GM19397 (cell line): ENCODE data around the gene PCK2.
"Not testable (repeated sequence)": the region's sequence is repeated elsewhere in the genome, so short reads cannot be mapped to it uniquely, and the experiment has no call there.

Experiments used
- ATAC-seq: cut with Tn5 transposase; IDR thresholded peaks from one replicate; pipeline ENCODE4 v1.9.1; 2021; ENCODE audit warnings: mild to moderate bottlenecking, moderate library complexity; ENCODE audit not compliant: unreplicated experiment

The PCK2 gene

DNA sequence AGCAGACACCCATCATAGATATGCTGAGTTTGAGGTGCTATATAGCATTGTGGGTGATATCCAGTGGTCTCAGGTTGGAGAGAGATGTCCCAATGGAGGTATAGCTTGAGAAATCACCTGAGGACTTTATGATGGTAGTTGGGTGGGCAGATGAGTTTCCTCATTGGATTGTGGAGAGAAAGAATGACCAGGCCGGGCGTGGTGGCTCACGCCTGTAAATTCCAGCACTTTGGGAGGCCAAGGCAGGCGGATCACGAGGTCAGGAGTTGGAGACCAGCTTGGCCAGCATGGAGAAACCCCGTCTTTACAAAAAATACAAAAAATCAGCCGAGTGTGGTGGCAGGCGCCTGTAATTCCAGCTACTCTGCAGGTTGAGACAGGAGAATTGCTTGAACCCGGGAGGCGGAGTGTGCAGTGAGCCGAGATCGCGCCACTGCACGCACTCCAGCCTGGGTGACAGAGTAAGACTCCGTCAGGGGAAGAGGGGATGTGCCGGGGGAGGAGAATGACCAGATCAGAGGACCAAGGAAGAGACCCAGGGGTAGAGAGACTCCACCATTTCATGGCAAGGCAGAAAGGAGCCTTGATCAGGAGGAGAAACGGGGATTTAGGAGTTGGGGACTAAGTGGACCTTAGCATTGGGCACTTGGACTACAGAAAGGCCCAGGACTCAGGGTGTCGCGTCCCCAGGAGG is 757 bp upstream of the PCK2 start:
- ATAC-seq = no peak

DNA sequence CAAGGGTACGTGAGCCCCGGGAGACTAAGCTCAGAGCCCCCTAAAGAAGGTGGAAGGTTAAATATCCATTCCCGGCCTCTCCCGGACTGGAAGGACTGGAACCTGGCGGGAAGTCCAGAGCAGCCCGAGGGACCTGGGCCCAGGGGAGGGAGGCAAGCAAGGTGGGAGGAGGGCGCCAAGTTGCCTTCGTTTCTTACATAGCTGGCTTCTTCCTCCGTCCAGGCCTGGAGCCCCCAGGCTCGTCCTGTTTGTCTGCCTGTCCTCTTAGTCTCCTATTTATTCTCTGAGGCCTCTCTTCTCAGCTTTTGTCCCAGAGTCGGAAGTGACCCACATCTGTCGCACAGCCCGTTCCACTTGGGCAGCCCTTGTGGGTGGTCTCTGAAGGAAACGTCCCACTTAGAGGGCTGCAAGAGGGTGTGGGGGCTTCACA is 745 bp downstream of the PCK2 start:
- ATAC-seq = no peak

DNA sequence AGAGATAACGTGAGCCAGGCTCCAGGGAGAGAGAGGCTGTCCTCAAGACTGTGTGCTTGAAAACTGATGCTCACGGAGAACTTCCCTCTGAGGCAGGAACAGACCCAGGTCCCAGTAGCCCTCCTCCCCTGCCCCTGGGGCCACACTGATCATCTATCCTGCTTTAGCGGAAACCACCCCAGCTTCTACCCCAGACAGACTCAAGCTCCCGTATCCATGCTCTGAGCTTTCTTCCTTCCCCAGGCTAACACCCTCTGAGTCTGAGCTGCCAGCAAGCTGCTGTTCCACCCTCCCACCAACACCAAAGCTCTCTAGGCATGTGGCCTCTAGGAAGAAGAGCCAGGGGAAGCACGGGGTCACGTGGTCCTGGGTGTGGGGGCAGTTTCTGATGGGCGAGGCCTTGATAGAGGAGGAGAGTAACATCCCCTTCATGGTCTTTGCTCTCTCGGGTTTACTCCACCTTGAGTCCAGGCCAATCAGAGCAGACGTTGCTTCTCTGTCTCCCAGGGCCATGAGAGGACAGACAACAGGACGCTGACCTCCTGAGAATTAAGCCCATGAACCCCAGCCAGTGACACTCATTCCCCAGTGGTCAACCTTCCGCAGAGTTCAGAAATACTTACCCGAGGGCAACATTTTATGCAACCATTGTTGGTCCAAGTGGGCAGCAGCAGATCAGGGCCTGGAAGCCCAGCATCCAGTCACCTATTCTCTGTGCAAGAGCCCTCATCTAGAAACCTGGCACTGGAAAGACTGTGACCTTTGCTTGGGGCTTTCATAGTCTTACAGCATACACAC is 1.4 kb downstream of the PCK2 start:
- peak; percentile 58 for ATAC-seq

DNA sequence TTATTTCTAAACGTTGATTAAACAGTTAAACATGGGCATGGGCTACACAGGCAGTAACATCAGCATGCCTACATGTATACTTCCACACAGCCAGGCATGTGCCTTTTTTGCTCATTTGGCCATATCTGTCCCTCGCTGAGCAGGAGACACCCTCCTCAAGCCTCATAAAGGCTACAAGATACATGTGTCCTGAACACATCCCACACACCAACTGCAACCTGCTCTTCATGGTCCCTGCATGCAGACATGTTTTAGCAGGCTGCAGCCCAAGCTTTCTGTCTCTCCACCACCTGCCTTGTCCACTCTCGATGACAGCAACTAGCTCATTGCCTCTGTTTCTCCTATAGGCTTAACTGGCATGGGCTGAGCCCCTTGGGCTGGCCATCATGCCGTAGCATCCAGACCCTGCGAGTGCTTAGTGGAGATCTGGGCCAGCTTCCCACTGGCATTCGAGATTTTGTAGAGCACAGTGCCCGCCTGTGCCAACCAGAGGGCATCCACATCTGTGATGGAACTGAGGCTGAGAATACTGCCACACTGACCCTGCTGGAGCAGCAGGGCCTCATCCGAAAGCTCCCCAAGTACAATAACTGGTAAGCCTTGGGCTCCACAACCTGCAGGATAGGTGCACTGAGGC is 2.6 kb downstream of the PCK2 start:
- no peak for ATAC-seq

DNA sequence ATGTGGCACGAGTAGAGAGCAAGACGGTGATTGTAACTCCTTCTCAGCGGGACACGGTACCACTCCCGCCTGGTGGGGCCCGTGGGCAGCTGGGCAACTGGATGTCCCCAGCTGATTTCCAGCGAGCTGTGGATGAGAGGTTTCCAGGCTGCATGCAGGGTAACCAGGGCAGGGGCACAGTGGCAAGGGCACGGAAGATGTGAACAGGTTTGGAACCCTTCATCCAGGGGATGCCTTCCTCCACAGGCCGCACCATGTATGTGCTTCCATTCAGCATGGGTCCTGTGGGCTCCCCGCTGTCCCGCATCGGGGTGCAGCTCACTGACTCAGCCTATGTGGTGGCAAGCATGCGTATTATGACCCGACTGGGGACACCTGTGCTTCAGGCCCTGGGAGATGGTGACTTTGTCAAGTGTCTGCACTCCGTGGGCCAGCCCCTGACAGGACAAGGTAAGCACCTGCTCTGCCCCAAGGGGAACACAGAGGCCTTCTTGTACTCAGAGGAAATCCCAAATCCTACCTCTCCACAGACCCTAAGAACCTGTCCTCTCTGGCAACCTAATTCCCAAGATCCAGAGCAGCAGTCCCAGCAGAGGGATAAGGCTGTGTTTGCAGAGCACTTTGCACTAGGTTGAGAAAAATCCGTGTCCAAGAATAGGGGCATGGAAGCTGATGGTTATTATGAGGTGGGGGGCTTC is 4.3 kb downstream of the PCK2 start:
- ATAC-seq = no peak

DNA sequence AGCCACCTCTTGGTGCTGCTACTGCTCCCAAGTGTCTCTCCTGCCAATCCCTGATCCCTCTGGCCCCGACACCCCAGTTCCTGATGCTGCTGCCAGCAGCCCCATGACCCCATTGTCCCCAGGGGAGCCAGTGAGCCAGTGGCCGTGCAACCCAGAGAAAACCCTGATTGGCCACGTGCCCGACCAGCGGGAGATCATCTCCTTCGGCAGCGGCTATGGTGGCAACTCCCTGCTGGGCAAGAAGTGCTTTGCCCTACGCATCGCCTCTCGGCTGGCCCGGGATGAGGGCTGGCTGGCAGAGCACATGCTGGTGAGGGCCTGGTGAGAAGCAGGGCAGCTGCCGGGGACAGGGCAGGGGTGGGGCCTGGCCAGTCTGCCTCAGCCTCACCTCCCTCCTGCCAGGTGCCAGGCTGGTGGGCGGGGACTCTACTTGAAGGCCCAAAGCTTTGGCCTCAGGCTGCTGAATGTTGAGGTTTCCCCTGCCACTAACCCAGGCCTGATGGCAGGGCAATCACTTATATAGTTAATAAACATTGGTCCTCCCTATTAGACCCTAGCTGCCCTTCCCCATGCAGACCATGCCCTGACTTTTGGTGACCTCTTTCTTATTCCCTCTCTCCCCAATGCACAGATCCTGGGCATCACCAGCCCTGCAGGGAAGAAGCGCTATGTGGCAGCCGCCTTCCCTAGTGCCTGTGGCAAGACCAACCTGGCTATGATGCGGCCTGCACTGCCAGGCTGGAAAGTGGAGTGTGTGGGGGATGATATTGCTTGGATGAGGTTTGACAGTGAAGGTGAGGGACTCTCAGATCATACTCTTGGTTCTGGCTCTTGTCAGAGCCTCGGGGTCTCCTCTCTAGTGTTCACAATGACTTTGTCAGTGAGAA is 5.1 kb downstream of the PCK2 start:
- no peak for ATAC-seq

DNA sequence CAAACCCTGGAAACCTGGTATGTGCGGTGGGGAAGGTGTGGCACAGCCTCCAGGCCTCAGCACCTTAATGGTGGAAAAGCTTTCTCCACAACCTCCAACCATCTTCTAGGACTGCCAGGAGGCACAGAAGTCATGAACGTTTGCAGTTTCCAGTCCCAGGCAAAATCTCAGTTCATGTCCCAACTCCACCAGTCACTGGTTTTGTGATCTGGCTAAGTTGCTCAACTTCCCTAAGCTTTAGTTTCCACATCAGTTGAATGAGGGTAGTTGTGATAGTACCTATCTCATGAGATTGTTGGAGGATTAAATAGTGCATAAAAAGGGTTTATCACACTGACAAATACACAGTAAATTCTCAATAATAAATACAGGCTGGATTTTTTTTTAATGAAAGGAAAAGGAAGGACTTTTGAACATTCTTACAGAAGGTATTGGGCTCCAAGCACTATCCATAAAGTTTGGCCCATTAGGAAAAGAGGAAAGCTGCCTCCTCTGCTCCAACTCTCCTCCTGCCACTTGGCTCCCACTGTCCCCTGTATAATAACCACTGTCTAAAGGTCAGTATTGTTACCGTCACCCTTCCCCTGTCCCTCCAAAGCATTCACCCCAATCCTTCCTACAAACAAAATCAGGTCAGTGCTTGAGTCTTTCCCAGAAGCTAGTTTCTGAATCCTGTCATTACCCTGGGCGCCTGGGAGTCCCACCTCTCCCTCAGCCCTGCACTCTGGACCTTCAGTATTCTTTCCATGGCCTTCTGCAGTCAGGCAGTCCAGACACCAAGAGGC is 6.3 kb downstream of the PCK2 start:
- ATAC-seq = no peak

DNA sequence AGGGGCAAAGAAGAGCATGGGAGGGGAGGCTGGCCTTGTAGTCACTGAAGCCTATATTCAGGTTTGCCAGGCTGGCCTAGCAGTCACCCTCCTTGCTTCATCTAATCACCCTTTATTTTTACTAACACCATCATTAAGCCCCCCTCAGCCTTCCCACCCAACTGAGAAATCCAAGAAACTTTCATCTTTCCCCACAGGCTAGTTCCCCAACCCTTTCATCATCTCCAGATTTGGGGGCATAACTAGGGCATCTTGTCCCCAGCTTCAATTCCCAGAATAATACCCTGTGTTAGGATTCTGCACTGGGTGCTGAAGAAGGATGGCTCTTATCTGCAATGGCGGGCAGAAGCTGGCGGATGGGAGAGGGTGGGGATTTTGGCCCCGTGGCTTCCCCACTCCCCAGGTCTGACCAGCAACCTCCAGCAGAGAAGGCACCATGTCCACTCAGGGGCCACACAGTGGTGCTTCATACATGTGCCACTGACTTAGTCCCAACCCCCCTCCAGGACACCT is 6.9 kb downstream of the PCK2 start:
- ATAC-seq = no peak

DNA sequence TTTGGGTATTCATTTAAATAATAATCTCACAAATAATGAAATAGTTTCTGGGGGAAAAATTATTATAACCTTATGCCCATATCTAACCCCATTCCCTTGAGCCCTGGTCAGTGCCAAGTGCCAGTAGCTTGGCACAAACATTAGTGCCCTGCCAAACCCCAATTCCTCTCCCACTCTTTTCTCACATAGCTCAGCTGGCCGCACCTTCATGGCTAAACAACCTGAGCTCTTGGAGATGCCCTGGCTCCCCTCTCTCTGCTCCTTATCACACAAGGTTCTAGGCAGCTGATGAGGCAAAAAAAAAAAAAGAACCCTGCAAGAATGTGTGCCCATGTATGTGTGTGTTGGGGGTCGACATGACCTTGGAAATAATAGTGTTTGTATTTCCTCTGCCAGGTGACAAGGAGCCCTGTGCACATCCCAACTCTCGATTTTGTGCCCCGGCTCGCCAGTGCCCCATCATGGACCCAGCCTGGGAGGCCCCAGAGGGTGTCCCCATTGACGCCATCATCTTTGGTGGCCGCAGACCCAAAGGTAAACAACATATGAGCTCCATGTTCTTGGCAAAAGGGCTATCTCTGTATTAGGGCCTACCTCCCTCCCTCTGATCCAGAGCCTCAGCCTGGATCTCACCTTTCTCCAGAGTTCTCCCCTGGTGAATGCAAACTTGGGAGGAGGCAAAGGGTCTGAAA is 8.4 kb downstream of the PCK2 start:
- no peak for ATAC-seq

DNA sequence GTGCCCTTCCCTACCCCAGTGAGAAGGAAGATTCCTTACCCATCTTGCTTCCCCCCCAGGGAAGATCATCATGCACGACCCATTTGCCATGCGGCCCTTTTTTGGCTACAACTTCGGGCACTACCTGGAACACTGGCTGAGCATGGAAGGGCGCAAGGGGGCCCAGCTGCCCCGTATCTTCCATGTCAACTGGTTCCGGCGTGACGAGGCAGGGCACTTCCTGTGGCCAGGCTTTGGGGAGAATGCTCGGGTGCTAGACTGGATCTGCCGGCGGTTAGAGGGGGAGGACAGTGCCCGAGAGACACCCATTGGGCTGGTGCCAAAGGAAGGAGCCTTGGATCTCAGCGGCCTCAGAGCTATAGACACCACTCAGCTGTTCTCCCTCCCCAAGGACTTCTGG is 9.3 kb downstream of the PCK2 start:
- no peak for ATAC-seq

DNA sequence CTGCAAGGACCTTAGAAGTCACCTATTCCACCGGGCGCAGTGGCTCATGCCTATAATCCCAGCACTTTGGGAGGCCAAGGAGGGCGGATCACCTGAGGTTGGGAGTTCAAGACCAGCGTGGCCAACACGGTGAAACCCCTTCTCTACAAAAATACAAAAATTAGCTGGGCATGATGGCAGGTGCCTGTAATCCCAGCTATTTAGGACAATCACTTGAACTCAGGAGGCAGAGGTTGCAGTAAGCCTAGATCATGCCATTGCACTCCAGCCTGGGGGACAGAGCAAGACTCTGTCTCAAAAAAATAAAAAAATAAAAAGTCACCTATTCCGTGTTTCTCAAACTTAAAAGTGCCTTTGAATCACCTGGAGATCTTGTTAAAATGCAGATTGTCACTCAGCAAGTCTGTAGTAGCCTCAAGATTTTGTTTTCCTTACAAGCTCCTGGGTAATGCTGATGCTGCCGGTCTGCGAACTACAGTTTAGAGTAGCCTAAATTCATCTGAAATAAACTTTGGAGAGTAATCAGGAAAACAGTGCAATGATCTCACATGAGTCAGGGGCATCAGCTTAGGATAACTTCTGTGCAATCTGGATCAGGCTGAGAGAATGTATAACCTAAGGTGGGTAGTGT is 11.6 kb downstream of the PCK2 start:
- not testable (repeated sequence) for ATAC-seq

DNA sequence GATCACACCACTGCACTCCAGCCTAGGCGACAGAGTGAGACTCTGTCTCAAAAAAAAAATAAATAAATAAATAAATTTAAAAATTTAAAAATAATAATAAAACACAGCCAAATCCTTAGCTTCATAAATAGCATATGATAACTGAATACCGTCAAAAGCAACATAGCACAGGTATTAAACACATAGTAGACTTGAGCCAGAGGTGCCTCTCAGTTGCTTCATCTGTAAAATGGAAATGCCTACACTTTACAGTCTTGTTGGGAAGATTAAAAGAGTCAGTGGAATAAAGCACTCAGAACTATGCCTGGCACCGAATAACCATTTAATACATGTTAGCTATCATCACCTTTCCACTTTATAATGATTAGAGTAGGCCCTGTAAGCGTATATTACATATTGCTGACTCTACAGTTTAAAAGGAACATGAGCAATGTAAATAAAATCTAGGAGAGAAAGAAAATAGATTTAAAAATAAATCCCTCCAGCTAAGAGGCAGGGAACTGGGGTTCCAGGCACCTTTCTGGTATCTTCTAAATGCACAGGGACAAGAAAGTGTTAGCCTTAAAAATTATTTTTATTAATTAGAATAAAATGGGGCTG is 12.7 kb downstream of the PCK2 start:
- no peak for ATAC-seq

DNA sequence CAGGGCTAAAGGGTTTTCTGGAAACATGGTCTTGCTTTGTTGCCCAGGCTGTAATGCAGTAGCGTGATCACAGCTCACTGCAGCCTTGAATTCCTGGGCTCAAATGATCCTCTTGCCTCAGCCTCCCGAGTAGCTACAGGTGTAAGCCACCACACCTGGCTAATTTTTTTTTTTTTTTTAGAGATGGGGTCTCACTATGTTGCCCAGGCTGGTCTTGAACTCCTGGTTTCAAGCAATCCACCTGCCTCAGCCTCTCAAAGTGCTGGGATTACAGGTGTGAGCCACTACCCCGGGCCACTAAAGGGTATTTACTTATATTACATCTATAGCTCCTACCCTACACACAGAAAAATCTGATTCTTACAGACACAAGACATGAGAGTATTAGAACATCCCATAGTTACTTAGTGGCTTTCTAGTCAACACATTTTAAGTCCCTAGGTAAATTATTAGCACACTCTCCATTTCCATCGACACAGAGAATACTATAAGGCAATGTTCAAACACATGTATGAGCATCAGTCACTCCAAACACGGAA is 14.3 kb downstream of the PCK2 start:
- ATAC-seq = no peak

DNA sequence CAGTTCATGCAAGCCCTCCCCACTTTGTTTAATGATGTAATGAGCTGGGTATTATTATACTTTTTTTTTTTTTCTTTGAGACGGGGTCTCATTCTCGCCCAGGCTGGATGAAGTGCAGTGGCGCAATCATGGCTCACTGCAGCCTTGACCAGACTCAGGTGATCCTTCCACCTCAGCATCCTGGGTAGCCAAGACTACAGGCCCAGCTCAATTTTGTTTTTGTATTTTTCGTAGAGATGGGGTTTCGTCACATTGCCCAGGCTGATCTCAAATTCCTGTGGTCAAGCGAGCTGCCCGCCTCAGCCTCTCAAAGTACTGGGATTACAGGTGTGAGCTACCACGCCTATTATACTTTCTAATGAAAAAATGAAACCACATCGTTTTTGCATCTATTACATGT is 15.9 kb downstream of the PCK2 start:
- no peak for ATAC-seq

DNA sequence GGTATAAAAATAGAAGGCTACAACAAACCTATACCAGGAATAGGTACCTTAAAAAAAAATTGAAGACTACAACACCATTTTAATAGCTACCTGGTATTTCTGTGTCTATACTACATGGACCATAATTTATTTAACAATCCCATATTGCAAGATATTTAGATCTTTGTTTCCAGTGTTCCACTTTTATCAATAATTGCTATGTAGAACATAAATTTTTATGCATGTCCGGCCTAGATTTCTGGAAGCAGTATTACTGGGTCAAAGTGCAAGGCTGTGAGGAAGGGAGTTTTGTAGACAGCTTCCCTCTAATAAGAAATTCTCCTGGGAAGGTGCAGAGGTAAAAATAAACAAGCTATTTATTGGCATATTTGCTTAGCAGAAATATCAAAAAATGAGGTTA is 16.4 kb downstream of the PCK2 start:
- no peak for ATAC-seq

DNA sequence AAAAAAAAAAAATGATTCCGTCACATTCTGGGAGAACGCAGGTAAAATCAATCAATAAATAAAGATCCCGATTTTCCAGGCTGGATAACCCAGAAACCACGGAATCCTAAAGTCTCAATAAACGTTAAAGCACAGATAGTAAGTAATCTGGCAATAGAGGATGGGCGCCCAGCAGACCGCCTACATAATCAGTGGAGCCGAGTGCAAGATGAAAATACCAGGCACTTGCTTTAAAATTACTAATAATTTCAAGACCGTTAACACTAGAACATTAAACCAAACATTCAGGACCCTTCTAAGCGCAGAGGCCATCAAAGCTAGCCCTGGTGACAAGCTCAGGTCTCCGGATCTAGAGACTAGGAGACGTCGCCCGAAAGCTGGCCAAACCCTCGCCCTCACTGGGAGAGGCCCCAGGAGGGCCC is 19.3 kb downstream of the PCK2 start:
- no peak for ATAC-seq

DNA sequence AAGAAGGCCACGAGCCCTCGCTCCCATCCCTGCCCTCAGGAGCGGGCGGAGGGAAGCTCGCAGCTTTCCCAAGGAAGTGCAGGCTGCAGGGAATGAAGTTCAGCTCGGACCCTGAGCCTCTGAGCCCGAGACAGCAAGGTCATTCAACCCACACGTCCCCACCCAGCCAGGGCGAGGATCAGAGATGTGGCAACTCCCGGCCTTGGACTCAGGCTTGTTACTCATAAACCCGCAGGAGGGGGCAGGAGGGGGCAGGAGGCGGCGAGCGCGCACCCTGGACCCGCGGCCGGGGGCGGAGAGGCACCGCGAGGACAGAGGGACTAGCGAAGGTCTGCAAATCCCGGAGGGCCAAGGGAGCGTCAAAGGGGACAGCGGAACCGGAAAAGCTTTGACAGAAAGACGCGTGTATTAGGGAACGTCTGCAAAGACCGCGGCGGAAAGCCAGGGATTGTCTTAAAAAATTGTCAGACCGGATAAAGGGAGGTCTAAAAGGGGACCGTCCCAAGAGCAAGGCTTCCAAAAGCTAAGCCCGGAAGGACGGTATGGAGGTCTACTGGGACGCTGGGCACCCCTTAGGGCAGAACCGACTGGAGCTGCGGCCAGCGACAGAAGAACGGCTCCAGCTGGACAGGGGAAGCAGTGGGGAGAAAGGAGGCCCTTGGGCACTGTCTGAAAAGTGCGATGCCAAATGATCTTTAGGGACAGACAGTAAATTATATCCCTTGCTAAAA is 19.9 kb downstream of the PCK2 start:
- ATAC-seq = peak; percentile 26
